Endothelial cell of umbilical vein (primary cell): Measurements from ENCODE around the gene IL1R1. TPM values are rescaled to one million over a fixed set of nuclear protein-coding genes. Genes with fewer than 3 reads are reported as not detected.

Source experiments
- BruUV-seq: library from RNA; stranded (reverse); fragments of 400-500 nt; replicated peaks from 2 replicates; lab custom pipeline; 2021; lab: Mats Ljungman, UMichigan
- CTCF ChIA-PET: fragments of 300-600, 350-600 bp; sonication (Branson Sonifier 250); formaldehyde crosslinking; loops from one replicate; lab custom pipeline; 2021; ENCODE audit warnings: antibody characterized with exemption, inconsistent platforms; lab: Charles Lee
- POLR2A ChIA-PET: fragments of 300-600, 350-600 bp; sonication (Branson Sonifier 250); formaldehyde crosslinking; loops from one replicate; lab custom pipeline; 2021; ENCODE audit warnings: antibody characterized with exemption, inconsistent platforms; lab: Charles Lee
- DNase-seq: peaks from one replicate; pipeline ENCODE4 v3.0.0-alpha.2; 2011; ENCODE audit warnings: low read depth, low spot score
- FAIRE-seq: peaks from 2 replicates; lab custom pipeline; 2011; peaks lifted over from hg19 to GRCh38; lab: Jason Lieb, UNC
- H2AFZ ChIP-seq: 2 replicates; pipeline ENCODE4 v1.6.0; 2012; ENCODE audit warnings: low read depth, low read length, control low read depth, inconsistent platforms
- H3K27ac ChIP-seq: 2 replicates; pipeline ENCODE4 v1.5.1; 2011; ENCODE audit warnings: low read depth, mild to moderate bottlenecking, control low read depth, low read length, moderate library complexity; ENCODE audit not compliant: insufficient read depth
- H3K27me3 ChIP-seq, 2 experiments: 2 replicates each; pipeline versions ENCODE4 v1.6.0 to v1.6.1; 2011; ENCODE audit warnings: low read length in 2 of 2, mixed read lengths in 1 of 2; ENCODE audit not compliant: control insufficient read depth in 2 of 2, insufficient read depth in 2 of 2
- H3K36me3 ChIP-seq, 2 experiments: 2 replicates in 1 of 2; 3 replicates in 1 of 2; pipeline ENCODE4 v1.5.1; 2011; ENCODE audit warnings: low read length in 2 of 2, mild to moderate bottlenecking in 1 of 2, moderate library complexity in 1 of 2; ENCODE audit not compliant: control insufficient read depth in 2 of 2, insufficient read depth in 2 of 2; ENCODE audit errors: extremely low read depth in 1 of 2
- H3K4me1 ChIP-seq: 3 replicates; pipeline ENCODE4 v1.5.1; 2011; ENCODE audit warnings: mild to moderate bottlenecking, low read length; ENCODE audit not compliant: control insufficient read depth, insufficient read depth; ENCODE audit errors: extremely low read depth
- H3K4me2 ChIP-seq: 2 replicates; pipeline ENCODE4 v1.6.1; 2011; ENCODE audit warnings: low read length, control low read depth, mixed read lengths; ENCODE audit not compliant: insufficient read depth
- H3K4me3 ChIP-seq, 3 experiments: fragments of 200-600 bp in 1 of 3; sonication (generic), shearing (Covaris generic) in 1 of 3; replicated peaks in 1 of 3; 2 replicates each; pipeline ENCODE4 v1.5.1; 2011 to 2016; ENCODE audit warnings: control low read depth in 3 of 3, low read length in 3 of 3, mild to moderate bottlenecking in 2 of 3, inconsistent platforms in 1 of 3, low read depth in 1 of 3, moderate library complexity in 1 of 3; ENCODE audit not compliant: insufficient read depth in 1 of 3
- H3K79me2 ChIP-seq: 2 replicates; pipeline ENCODE4 v1.6.0; 2012; ENCODE audit warnings: low read length, inconsistent platforms; ENCODE audit not compliant: control insufficient read depth, insufficient read depth
- H3K9ac ChIP-seq: replicated peaks from 2 replicates; pipeline ENCODE3; 2011; ENCODE audit warnings: low read length, control low read depth; ENCODE audit not compliant: insufficient read depth; ENCODE audit errors: extremely low read depth
- H3K9me1 ChIP-seq: replicated peaks from 3 replicates; pipeline ENCODE4 v1.6.0; 2011; ENCODE audit warnings: mild to moderate bottlenecking, low read length; ENCODE audit not compliant: control insufficient read depth, insufficient read depth; ENCODE audit errors: extremely low read depth
- H3K9me3 ChIP-seq: replicated peaks from 2 replicates; pipeline ENCODE4 v1.5.1; 2012; ENCODE audit warnings: low read length, inconsistent platforms; ENCODE audit not compliant: control insufficient read depth, insufficient read depth
- H4K20me1 ChIP-seq: replicated peaks from 2 replicates; pipeline ENCODE3; 2011; ENCODE audit warnings: mild to moderate bottlenecking, low read length; ENCODE audit not compliant: control insufficient read depth, insufficient read depth; ENCODE audit errors: extremely low read depth
- EZH2 ChIP-seq: IDR thresholded peaks from 2 replicates; pipeline ENCODE4 v1.6.1; 2012; ENCODE audit warnings: borderline replicate concordance, low read depth, mild to moderate bottlenecking, moderate library complexity, low read length, inconsistent platforms; ENCODE audit not compliant: severe bottlenecking
- FOS ChIP-seq: IDR thresholded peaks from 2 replicates; pipeline ENCODE4 v1.6.1; 2011; ENCODE audit warnings: mild to moderate bottlenecking, low read length, moderate library complexity, borderline replicate concordance; ENCODE audit not compliant: insufficient read depth
- GATA2 ChIP-seq: IDR thresholded peaks from 2 replicates; pipeline ENCODE4 v1.7.0; 2011; ENCODE audit warnings: low read depth, mild to moderate bottlenecking, moderate library complexity, mixed read lengths, low read length; ENCODE audit not compliant: insufficient read length, insufficient read depth
- JUN ChIP-seq: IDR thresholded peaks from 2 replicates; pipeline ENCODE4 v1.6.1; 2011; ENCODE audit warnings: borderline replicate concordance, low read depth; ENCODE audit not compliant: insufficient read length, insufficient read depth
- MYC ChIP-seq: IDR thresholded peaks from one replicate; pipeline ENCODE4 v1.6.1; 2011; ENCODE audit warnings: mild to moderate bottlenecking, low read depth, low read length
- POLR2A ChIP-seq: IDR thresholded peaks from 2 replicates; pipeline ENCODE4 v1.6.1; 2012; ENCODE audit warnings: low read depth, mild to moderate bottlenecking, control low read depth, low read length
- POLR2AphosphoS5 ChIP-seq: IDR thresholded peaks from 2 replicates; pipeline ENCODE4 v1.6.1; 2012; ENCODE audit warnings: low read depth, mild to moderate bottlenecking, control low read depth, low read length, moderate library complexity; ENCODE audit not compliant: insufficient read depth
- dilution Hi-C: fragments of 300-500 bp; cut with MboI; formaldehyde crosslinking; loops from one replicate; pipeline ENCODE4 v1.15.0; 2019; ENCODE audit warnings: low sequenced_read_pairs; ENCODE audit not compliant: extremely low pct_ligation_motif_present
- intact Hi-C: fragments of 100-400 bp; cut with micrococcal nuclease; formaldehyde crosslinking; loops from one replicate; pipeline ENCODE4 v1.10.0; 2022
- polyA plus RNA-seq, 4 experiments: library from polyadenylated mRNA; depleted of rRNA in 3 of 4; stranded (reverse) in 3 of 4; unstranded in 1 of 4; fragments of >200 nt; gene quantifications; 2 replicates each; pipeline versions ENCODE4 v1.2.1 to v1.2.3, GENCODE V29; 2011 to 2012; ENCODE audit warnings: missing spikeins in 1 of 4
- total RNA-seq: library from RNA; stranded (reverse); gene quantifications from 2 replicates; pipeline ENCODE4 v1.2.3, GENCODE V29; 2021
- TF ChIP-seq, protein P1 (sequence below): IDR thresholded peaks from 2 replicates; pipeline ENCODE4 v1.6.1; 2011; ENCODE audit not compliant: insufficient read depth, insufficient read length
- TF ChIP-seq, protein P2 (sequence below), 2 donors: IDR thresholded peaks; 1 replicate in 1 of 2; 2 replicates in 1 of 2; pipeline ENCODE4 v1.5.1; 2011; ENCODE audit warnings: low read length in 2 of 2, mild to moderate bottlenecking in 2 of 2, moderate library complexity in 2 of 2, control low read depth in 1 of 2, inconsistent platforms in 1 of 2, low read depth in 1 of 2; ENCODE audit not compliant: insufficient read depth in 1 of 2; ENCODE audit errors: extremely low read depth in 1 of 2

IL1R1 gene
- total and polyA plus RNA-seq, 2 donors (not counting 3 experiments of a cell fraction or from before 2014, with no cell fraction given) = 5.4 to 5.5 TPM

DNA sequence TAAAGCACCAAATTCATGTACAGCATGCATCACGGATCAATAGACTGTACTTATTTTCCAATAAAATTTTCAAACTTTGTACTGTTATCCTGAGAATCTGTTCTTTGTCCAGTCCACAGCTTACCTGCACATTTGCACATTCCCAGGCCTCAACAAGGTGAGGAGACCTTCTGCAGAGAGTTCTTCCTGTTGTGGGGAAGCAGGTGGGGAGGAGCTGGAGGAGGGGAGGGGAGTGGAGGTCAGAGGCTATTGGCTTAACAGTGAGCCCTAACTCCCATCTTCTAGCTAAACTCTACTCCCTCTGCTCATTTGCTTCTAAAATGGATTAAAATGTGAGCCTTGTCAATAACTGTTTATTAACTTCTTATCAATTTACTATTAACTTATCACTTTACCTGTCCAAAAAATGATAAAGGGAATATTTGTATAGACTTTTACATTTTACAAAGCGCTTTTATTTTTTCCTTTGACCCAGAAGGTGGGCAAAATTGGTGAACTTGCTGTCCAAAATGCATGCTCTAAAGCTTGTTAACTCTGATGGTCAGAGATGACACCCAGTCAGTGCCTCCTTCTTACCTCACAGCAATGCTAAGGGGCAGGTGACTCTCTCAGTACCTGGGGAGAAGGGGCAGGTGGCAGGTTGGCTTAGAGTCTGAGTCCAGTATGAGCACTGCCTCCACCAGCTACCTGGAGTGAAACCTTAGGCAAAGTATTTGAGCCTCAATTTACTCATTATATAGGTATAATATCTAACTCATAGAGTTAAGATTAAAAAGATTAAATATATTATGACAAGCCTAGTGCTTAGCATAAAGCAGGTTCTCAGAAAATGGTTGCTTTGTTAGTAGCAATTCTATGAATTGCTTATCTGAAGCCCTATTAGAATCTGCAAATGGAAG lies 37.5 kb downstream of the IL1R1 start:
- TF ChIP-seq JUN (no peak), MYC (no peak), EZH2 (no peak), POLR2A (no peak), FOS (no peak), GATA2 (no peak), POLR2AphosphoS5 (no peak)
- TF ChIP-seq, protein P1, sequence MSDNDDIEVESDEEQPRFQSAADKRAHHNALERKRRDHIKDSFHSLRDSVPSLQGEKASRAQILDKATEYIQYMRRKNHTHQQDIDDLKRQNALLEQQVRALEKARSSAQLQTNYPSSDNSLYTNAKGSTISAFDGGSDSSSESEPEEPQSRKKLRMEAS = no peak
- TF ChIP-seq, protein P2, sequence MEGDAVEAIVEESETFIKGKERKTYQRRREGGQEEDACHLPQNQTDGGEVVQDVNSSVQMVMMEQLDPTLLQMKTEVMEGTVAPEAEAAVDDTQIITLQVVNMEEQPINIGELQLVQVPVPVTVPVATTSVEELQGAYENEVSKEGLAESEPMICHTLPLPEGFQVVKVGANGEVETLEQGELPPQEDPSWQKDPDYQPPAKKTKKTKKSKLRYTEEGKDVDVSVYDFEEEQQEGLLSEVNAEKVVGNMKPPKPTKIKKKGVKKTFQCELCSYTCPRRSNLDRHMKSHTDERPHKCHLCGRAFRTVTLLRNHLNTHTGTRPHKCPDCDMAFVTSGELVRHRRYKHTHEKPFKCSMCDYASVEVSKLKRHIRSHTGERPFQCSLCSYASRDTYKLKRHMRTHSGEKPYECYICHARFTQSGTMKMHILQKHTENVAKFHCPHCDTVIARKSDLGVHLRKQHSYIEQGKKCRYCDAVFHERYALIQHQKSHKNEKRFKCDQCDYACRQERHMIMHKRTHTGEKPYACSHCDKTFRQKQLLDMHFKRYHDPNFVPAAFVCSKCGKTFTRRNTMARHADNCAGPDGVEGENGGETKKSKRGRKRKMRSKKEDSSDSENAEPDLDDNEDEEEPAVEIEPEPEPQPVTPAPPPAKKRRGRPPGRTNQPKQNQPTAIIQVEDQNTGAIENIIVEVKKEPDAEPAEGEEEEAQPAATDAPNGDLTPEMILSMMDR (IDR thresholded peaks at IDR 0.05; ENCODE audit: extremely low read depth in 1 of 2, insufficient read depth in 1 of 2, low read depth in 1 of 2, low read length in 2 of 2) = no peak
- intact Hi-C loops (no loop called here), dilution Hi-C loops (no loop called here)
- H3K9me3 ChIP-seq = no peaks in the 10 kb centered on the region
- FAIRE-seq = no peak
- DNase-seq = no peak
- BruUV-seq = no TSS peak
- H3K4me1 ChIP-seq = peaks cover 5% of the 10 kb centered on the region
- H3K36me3 ChIP-seq = no peaks in the 10 kb centered on the region
- no peaks in the 10 kb centered on the region for H4K20me1 ChIP-seq
- H2AFZ ChIP-seq = no peak overlapping the region
- no peaks in the 10 kb centered on the region for H3K27me3 ChIP-seq
- no peak overlapping the region for H3K27ac ChIP-seq
- H3K4me3 ChIP-seq = no peak overlapping the region
- H3K79me2 ChIP-seq = no peaks in the 10 kb centered on the region
- POLR2A ChIA-PET = no interaction called here
- H3K9me1 ChIP-seq = no peaks in the 10 kb centered on the region
- no peak overlapping the region for H3K9ac ChIP-seq
- no peak overlapping the region for H3K4me2 ChIP-seq
- CTCF ChIA-PET = interaction anchor here (0.7 to 1.2 kb wide), 5 partner anchors 14 to 263 kb away, joined by 3 to 4 read pairs (median 3); no protein-coding TSS in a partner anchor
